Measurements from ENCODE around the gene MME. TPM values are rescaled to one million over a fixed set of nuclear protein-coding genes. Genes with fewer than 3 reads are reported as not detected.
"Not testable (repeated sequence)": the region's sequence is repeated elsewhere in the genome, so short reads cannot be mapped to it uniquely, and the experiment has no call there.

MME gene
- total and polyA plus RNA-seq, 2 of the 8 experiments (the other 6 are each of a cell fraction or from before 2014, with no cell fraction given) = 5.0 to 39.6 TPM

DNA sequence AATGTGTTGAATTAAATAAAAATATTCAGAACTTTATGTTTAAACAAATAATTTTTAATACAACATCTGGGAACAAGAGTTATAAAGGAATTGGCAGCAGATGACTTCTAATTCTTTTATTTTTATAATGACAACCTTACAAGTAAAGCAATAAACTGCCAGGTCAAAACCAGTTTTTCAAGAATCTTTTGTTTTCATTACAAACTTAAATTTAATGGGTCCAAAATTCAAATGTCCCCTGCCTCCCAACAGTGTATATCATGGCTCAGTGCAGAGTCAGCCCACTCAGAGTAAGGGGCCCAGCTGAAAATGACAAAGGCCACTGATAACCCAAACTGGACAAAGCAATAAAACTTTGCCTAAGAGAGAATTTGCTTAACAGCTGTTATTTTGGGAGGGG, 131.8 kb downstream of the MME start (continued):
- no peak for TF ChIP-seq TBP (IDR thresholded peaks at IDR 0.05; ENCODE audit: low read depth, low read length)

DNA sequence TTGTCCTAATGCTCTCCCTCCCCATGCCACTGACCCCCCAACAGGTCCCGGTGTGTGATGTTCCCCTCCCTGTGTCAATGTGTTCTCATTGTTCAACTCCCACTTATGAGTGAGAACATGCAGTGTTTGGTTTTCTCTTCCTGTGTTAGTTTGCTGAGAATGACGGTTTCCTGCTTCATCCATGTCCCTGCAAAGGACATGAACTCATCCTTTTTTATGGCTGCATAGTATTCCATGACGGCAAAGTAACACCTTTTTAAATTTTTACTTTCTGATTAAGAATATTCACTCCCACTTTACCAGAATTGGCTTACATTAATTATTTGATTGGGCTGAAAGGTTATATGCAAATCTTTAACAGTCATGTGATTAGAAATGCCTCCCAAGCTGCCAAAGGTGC, 135.9 kb downstream of the MME start:
- H4K8ac ChIP-seq (ENCODE audit: extremely low read depth, insufficient read depth, low read length); H4K5ac ChIP-seq (ENCODE audit: insufficient read length, low read depth, low read length); H3K36me3 ChIP-seq (ENCODE audit: control insufficient read depth in 2 of 4, insufficient read depth in 4 of 4, low read length in 3 of 4); DNase-seq (ENCODE audit: low read depth in 1 of 2, low spot score in 2 of 2); H3K18ac ChIP-seq (ENCODE audit: extremely low read depth, low read length); H2BK20ac ChIP-seq (ENCODE audit: low read length); H2AK5ac ChIP-seq (ENCODE audit: low read depth, low read length); H2BK120ac ChIP-seq (replicated peaks; ENCODE audit: low read depth, low read length); H4K20me1 ChIP-seq (replicated peaks in 1 of 2; ENCODE audit: control insufficient read depth in 1 of 2, insufficient read depth in 2 of 2, low read length in 2 of 2); H3K4me3 ChIP-seq (ENCODE audit: extremely low read depth in 1 of 4, insufficient read depth in 2 of 4, low read depth in 3 of 4, low read length in 4 of 4); H3K4me1 ChIP-seq (replicated peaks in 1 of 4; ENCODE audit: control insufficient read depth in 3 of 4, insufficient read depth in 4 of 4, low read length in 3 of 4); H2BK5ac ChIP-seq (ENCODE audit: low read depth, low read length); H3K27me3 ChIP-seq (replicated peaks in 1 of 4; ENCODE audit: control insufficient read depth in 3 of 4, extremely low read depth in 1 of 4, insufficient read depth in 3 of 4, low read length in 3 of 4); H3K79me1 ChIP-seq (ENCODE audit: low read depth, low read length); H3K9me3 ChIP-seq (ENCODE audit: insufficient read depth in 2 of 2, low read depth in 1 of 2, low read length in 1 of 2); H3K23me2 ChIP-seq (ENCODE audit: low read depth, low read length); FAIRE-seq; H3K27ac ChIP-seq (ENCODE audit: low read depth, low read length); H4K91ac ChIP-seq (replicated peaks; ENCODE audit: insufficient read length, low read length); H2BK12ac ChIP-seq (ENCODE audit: low read depth, low read length); CTCF ChIA-PET (ENCODE audit: partially characterized antibody); H3K79me2 ChIP-seq (ENCODE audit: control insufficient read depth in 1 of 2, insufficient read depth in 2 of 2, low read length in 2 of 2); H2BK15ac ChIP-seq (ENCODE audit: low read length); H3K9ac ChIP-seq (replicated peaks in 1 of 4; ENCODE audit: extremely low read depth in 1 of 4, low read depth in 3 of 4, low read length in 3 of 4); H2AFZ ChIP-seq (ENCODE audit: low read length); H3K23ac ChIP-seq (ENCODE audit: insufficient read length); H3K4ac ChIP-seq (replicated peaks; ENCODE audit: insufficient read length, low read depth, low read length); H3K4me2 ChIP-seq (ENCODE audit: insufficient read depth in 1 of 2, low read depth in 2 of 2, low read length in 2 of 2); H3K56ac ChIP-seq (replicated peaks; ENCODE audit: insufficient read length, low read depth, low read length); H3K14ac ChIP-seq (ENCODE audit: insufficient read length): not testable (repeated sequence)
- POLR2A ChIA-PET (ENCODE audit: partially characterized antibody) = interaction anchor here (0.6 kb wide), 1 partner anchor 42 kb away, joined by 4 read pairs; no protein-coding TSS in a partner anchor
- 88% methylated on average over 3 of the region's 3 CpGs; no CpG with 5 or more reads in 1 of the 2 experiments for WGBS, 2 experiments (ENCODE audit: extremely low coverage in 1 of 2, insufficient coverage in 1 of 2, insufficient read length in 1 of 2, insufficient replicate concordance in 2 of 2, low coverage in 1 of 2, low lambda C conversion rate in 2 of 2, missing lambda C conversion rate in 1 of 2)

Measured in H1 (cell line).